Gastroesophageal sphincter (tissue), 4 donors: ENCODE measurements around the gene SNX25. TPM values are rescaled to one million over a fixed set of nuclear protein-coding genes. Genes with fewer than 3 reads are reported as not detected.

ENCODE experiments used
- ATAC-seq: fragments of 150-250 bp; one replicate; pipeline ENCODE4 v1.9.1; 2016; ENCODE audit warnings: mild to moderate bottlenecking, moderate library complexity
- H3K27ac ChIP-seq, 4 donors: fragments of 200-600 bp; sonication (generic) in 3 of 4; 1 replicate in 3 of 4; 2 replicates in 1 of 4; pipeline ENCODE4 v1.5.1; 2016 to 2019
- H3K27me3 ChIP-seq: fragments of 200-600 bp; sonication (generic); one replicate; pipeline ENCODE4 v1.5.1; 2019
- H3K36me3 ChIP-seq, 2 donors: fragments of 200-600 bp; sonication (generic); one replicate each; pipeline ENCODE4 v1.5.1; 2019; ENCODE audit warnings: control low read depth in 1 of 2
- H3K4me1 ChIP-seq, 3 donors: fragments of 200-600 bp; sonication (generic); 1 replicate in 2 of 3; 2 replicates in 1 of 3; pipeline ENCODE4 v1.5.1; 2016 to 2019; ENCODE audit warnings: control low read depth in 2 of 3
- H3K4me3 ChIP-seq, 2 donors: fragments of 200-600 bp; sonication (generic); one replicate each; pipeline ENCODE4 v1.5.1; 2019; ENCODE audit warnings: mild to moderate bottlenecking in 1 of 2, moderate library complexity in 1 of 2
- H3K9me3 ChIP-seq, 3 donors: fragments of 200-600 bp; sonication (generic); one replicate each; pipeline ENCODE4 v1.5.1; 2017 to 2019; ENCODE audit warnings: control low read depth in 2 of 3
- CTCF ChIP-seq, 4 experiments: fragments of 200-600 bp in 2 of 4; fragments of 450-650 bp in 2 of 4; sonication (generic) in 1 of 4; IDR thresholded peaks; one replicate each; pipeline ENCODE4 v1.5.1; 2017 to 2019; ENCODE audit warnings: antibody characterized with exemption in 4 of 4, mild to moderate bottlenecking in 2 of 4, moderate library complexity in 2 of 4
- EP300 ChIP-seq: sonication (generic); formaldehyde crosslinking; IDR thresholded peaks from one replicate; pipeline ENCODE4 v1.6.1; 2017; ENCODE audit warnings: antibody characterized with exemption, mild to moderate bottlenecking
- POLR2A ChIP-seq, 2 donors: fragments of 450-650 bp; IDR thresholded peaks; one replicate each; pipeline ENCODE4 v1.6.1; 2017; ENCODE audit warnings: antibody characterized with exemption in 2 of 2, mild to moderate bottlenecking in 2 of 2, moderate library complexity in 1 of 2
- POLR2AphosphoS5 ChIP-seq: sonication (generic); formaldehyde crosslinking; IDR thresholded peaks from one replicate; pipeline ENCODE4 v1.6.1; 2017; ENCODE audit warnings: antibody characterized with exemption
- WGBS, 2 donors: methylation state at CpG; one replicate each; pipeline ENCODE4 v1.1.5; 2018; ENCODE audit warnings: low coverage in 1 of 2; 5-methylcytosine and 5-hydroxymethylcytosine counted together
- total RNA-seq, 4 donors: library from RNA; depleted of rRNA; stranded (reverse); fragments of >200 nt; gene quantifications; one replicate each; pipeline ENCODE4 v1.1.0, GENCODE V29; 2016

Gene SNX25
- total RNA-seq, 4 donors from 2014 or later, result 17.9 to 30.5 (median 24.9) TPM

DNA sequence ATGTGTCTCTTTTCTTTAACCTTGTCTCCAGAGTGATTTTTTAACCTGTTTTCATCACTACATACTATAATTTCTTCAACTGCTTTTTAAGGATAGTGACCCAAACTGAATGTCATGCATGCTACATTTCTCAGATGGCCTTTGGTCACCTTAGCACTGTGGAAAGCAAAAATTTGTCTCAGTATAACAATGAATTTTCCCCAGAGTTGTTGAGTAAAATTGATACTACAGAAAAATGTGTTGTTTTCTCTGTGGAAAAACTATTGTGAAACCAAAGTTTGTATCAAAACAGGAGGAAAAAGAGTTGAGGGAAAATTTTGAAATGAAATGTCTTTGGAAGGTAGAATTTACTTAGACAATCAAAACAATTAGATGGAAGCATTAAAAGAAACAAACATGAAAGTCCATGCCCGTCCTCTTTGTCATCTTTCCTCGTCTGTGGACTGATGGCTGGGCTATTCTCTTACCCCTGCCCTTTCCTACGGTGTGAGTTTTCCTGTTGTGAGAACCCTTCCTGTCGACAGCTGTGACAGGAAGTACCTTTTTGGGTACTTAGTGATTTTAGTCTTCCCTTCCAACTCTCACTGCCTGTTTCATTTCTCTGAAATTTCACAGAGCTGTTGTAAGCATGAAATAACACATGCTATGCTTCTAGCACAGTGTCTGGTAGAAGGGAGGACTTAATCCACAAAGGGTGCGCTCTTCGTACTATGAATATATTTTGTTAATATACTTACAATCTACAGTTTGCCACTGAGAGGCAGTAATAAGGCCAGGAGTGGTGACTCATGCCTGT, 135.5 kb downstream of the SNX25 start:
- H3K27ac ChIP-seq, result peak overlapping the region in 3 of 4 donors; percentile 33 to 53 (median 38)
- ATAC-seq, result no peak

GRCh38 chr4:185346975-185347601, 137.7 kb downstream of the SNX25 start:
- Histone ChIP-seq H3K27ac (no peak overlapping the region), H3K36me3 (peaks cover 3 to 88% of the 10 kb centered on the region in 2 donors), H3K4me1 (peaks cover 0 to 4% (median 0%) of the 10 kb centered on the region in 3 donors), H3K9me3 (no peaks in the 10 kb centered on the region), H3K27me3 (no peaks in the 10 kb centered on the region), H3K4me3 (no peak overlapping the region)
- ATAC-seq, result no peak
- no peak for TF ChIP-seq POLR2A (IDR thresholded peaks at IDR 0.05)
- TF ChIP-seq CTCF (IDR thresholded peaks at IDR 0.05), result no peak
- TF ChIP-seq EP300, result no peak
- 62 to 72% methylated on average over 8 to 13 of the region's 14 CpGs for WGBS, 2 donors

More for the DNA sequence above, 135.5 kb downstream of the SNX25 start:
- Histone ChIP-seq H3K36me3 (peaks cover 3 to 86% of the 10 kb centered on the region in 2 donors), H3K4me3 (no peak overlapping the region), H3K27me3 (no peaks in the 10 kb centered on the region), H3K9me3 (no peaks in the 10 kb centered on the region), H3K4me1 (peaks cover 0 to 4% (median 0%) of the 10 kb centered on the region in 3 donors)
- TF ChIP-seq POLR2A (IDR thresholded peaks at IDR 0.05) (no peak), CTCF (IDR thresholded peaks at IDR 0.05) (no peak), EP300 (no peak), POLR2AphosphoS5 (no peak)
- WGBS, 2 donors, result 73 to 79% methylated on average over 5 to 6 of the region's 6 CpGs

- 50% methylated on average over 2 of the region's 13 CpGs; no CpG with 5 or more reads in 1 of the 2 donors for WGBS, 2 donors
- Histone ChIP-seq H3K27me3 (no peaks in the 10 kb centered on the region), H3K4me1 (no peaks in the 10 kb centered on the region), H3K27ac (no peak overlapping the region), H3K36me3 (peaks cover 0 to 78% of the 10 kb centered on the region in 2 donors), H3K4me3 (no peak overlapping the region), H3K9me3 (no peaks in the 10 kb centered on the region)
- no peak for ATAC-seq
- TF ChIP-seq POLR2AphosphoS5 (no peak), CTCF (IDR thresholded peaks at IDR 0.05) (no peak), POLR2A (IDR thresholded peaks at IDR 0.05) (no peak), EP300 (no peak)
Observed at GRCh38 chr4:185351691-185352090, 142.3 kb downstream of the SNX25 start.

GRCh38 chr4:185352202-185352601, 142.8 kb downstream of the SNX25 start:
- ATAC-seq, result no peak
- H3K4me3 ChIP-seq, result no peak overlapping the region
- no peaks in the 10 kb centered on the region for H3K27me3 ChIP-seq
- no peaks in the 10 kb centered on the region for H3K9me3 ChIP-seq
- no peak overlapping the region for H3K27ac ChIP-seq
- peaks cover 0 to 76% of the 10 kb centered on the region in 2 donors for H3K36me3 ChIP-seq
- TF ChIP-seq POLR2AphosphoS5, result no peak
- TF ChIP-seq EP300, result no peak
- no peak for TF ChIP-seq POLR2A (IDR thresholded peaks at IDR 0.05)
- no peak for TF ChIP-seq CTCF (IDR thresholded peaks at IDR 0.05)
- WGBS, 2 donors, result 94% methylated on average over 6 of the region's 7 CpGs; no CpG with 5 or more reads in 1 of the 2 donors
- no peaks in the 10 kb centered on the region for H3K4me1 ChIP-seq
